CD4-positive, alpha-beta T cell treated with Interleukin-10 for 1 hour (primary cell): ENCODE results near the gene EPHA2.

Experiments used
- DNase-seq: peaks from one replicate; pipeline ENCODE4 v3.0.0-alpha.2; 2020

Gene EPHA2

DNA sequence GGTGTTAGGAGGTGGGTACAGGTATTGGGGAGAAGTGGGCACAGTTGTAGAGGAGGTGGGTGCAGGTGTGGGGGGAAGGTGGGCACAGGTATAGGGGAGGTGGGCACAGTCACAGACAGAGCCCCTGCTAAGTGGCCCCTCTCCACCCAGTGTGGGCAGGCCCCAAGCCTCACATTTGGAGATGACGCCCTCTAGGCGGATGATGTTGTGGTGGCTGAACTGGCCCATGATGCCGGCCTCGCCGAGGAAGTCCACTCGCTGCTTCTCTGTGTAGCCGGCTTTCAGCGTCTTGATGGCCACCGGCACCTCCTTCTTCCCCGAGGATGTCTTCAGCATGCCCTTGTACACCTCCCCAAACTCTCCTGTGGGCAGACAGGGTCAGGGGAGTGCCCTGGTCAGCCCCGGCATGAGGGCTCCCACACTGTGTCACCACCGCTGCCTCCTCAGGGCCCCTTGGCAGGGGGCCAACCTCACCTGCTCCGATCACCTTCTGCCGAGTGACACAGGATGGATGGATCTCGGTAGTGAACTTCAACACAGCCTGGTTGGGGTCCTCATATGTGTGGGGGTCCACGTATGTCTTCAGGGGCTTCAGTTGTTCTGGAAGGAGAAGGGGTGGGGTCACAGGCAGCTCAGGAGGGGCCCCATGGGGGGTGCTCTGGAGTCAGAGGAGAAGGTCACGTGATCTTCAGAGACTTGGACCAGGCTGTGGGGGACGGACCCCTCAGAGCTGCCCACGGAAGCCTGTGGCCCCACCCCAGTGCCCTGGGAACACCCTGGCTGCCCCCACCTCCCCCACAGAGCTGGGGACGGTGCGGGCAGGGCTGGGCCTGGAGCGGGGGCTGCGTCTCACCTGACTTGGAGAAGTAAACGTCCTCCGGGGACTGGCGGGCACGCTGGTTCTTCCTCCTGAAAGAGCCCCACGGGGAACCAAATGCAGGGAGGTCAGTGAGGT lies 22.6 kb downstream of the EPHA2 start:
- no peak for DNase-seq

GRCh38 chr1:16132325-16132785 lies 23.5 kb downstream of the EPHA2 start:
- DNase-seq: no peak

DNA sequence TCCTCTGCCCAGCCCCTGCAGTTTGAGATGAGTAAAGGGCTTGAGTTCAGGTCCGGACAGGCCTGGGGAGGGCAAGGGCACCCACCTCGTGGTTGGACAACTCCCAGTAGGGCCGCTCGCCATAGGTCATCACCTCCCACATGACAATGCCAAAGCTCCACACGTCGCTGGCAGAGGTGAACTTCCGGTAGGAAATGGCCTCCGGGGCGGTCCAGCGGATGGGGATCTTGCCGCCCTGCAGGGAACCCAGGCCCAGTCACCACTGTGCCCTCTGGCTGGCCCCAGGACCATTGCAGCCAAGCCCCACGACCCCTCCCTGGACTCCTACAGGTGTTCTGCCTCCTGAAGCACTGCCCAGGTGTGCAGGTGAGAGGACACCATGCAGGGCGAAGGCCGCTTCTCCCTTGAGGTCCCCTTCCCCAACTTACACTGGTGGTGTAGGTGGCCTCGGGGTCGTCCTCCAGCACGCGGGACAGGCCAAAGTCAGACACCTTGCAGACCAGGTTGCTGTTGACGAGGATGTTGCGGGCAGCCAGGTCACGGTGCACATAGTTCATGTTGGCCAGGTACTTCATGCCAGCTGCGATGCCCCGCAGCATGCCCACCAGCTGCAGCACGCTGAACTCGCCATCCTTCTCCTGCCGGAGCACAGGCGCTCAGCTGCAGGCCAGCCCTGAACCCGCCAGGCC lies 24.1 kb downstream of the EPHA2 start:
- DNase-seq: no peak

DNA sequence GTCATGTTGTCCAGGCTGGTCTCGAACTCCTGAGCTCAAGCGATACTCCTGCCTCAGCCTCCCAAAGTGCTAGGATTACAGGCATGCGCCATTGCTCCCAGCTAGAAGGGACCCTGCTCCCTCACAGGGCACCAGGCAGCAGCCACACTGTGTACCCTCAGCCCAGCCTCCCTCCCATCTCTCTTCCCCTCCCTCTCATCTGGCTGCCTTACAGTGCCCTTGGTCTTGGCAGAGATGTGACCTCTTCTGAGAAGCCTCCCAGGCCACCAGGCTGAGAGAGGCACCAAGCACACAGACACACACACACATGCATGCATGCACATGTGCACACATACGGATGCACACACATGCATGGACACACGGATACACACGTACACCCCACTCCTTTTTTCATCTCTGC lies 25.0 kb downstream of the EPHA2 start:
- no peak for DNase-seq

DNA sequence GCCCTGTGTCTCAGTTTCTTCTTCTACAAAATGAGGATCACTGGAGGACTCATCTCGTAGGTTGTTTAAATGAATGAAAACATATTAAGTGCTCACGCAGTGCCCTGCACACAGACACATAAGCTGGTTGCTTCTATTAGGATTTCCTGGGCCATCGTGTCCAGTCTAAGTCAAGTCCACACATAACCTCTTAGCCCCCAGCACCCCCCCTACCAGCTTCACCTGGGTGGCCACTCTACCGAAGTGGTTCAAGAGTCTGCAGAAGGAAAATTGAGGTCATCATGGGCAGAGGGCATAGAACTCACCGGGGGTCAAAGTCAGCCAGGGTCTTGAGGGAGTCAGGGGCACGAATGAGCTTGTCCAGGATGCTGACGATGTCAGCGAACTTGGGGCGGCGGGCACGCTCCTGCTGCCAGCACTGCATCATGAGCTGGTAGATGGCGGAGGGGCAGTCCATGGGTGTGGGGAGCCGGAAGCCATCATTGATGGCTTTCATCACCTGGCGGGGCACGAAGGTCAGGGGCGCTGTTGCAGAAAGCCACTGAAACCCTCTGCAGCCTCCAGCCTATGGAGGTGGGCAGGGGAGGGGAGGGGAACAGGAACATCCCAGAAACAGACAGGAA lies 25.8 kb downstream of the EPHA2 start:
- DNase-seq: no peak

DNA sequence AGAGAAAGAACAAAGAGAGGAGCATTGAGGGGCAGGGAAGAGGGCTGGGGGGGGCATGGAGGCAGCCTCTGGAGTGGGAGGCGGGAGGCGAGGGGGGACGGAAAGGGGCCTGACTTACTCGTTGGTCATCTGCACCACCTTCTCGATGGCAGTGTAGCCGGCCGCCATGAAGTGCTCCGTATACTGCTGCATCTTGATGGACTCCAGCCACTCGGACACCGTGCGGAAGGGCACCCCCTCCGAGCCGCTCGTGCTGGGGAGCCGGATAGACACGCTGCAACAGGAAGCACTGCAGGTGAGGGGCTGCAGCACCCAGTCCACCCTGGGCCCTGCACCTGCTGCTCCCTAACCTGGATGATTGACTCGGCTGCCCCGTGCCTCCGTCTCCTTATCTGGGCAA lies 26.6 kb downstream of the EPHA2 start:
- DNase-seq: no peak

DNA sequence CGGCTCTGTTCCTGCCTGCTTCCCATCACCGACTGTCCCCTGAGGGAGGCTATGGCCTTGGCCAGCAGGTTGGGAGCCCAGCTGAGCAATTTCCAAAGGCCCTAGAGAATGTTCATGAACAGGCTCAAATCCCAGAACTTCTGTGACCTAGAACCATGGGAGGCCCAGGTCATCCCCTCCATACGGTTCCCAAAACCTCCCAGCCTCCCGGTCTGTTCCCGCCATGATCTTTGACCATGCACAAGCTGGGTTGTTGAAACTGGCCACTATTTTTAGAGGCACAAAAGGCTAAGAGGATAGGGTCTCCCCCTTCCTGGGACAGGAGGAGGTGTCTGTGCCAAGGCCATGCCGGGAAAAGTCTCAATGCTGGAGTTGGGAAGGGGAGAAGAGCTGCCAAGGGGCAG lies 27.5 kb downstream of the EPHA2 start:
- DNase-seq: no peak

GRCh38 chr1:16127676-16128337 lies 28.1 kb downstream of the EPHA2 start:
- no peak for DNase-seq

DNA sequence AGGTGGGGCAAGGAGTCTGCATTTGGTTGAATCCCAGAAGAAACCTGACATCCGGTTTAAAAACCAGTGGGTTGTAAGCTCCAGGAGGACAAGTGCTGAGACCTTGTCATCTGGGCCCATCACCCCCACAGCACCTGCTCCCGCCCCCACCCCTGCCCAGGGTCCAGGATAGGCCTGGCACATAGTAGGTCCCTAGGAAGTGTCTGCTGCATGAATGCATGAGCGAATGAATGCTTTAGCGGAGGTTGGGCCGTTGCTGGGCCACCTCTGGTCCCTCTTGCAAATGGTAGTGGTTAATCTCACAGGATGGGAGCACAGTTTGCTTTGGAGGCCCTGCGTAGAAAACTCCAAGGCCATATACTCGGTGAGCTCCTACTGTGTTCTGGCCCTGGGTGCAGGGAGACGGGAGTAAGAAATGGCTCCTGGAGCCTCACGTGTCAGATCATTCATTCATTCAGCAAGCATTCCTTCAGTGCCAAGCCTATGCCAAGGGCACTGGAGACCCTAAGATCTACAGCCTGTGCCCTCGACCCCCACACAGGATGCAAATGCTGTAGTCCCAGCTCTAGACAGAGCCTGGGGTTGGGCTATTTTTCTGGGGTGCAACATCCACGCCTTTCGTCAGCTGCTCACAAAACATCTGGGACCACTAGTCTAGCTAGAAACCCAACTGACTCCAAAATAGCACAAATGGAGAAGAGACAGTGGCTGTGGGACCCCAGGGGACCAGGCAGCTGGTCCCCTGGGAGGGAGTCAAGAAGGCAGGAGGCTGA lies 28.9 kb downstream of the EPHA2 start:
- no peak for DNase-seq

DNA sequence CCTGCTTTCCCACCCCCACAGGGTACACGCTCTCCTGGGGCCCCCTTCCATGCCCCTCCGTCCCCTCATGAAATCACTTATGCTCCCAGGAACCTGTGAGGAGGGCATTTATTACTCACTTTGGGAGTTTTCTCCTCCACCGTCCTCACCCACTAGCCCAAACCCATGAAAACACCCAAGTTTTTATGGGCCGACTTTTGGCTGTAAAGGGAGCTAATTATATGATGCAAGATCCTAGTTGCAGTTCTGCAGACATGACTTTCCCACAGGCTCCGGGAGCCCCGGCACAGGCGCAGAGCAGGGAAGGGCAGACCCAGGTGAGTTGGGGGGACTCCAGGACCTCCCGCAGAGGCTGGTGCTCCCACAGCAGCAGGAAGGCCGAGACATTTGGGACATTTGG lies 29.7 kb downstream of the EPHA2 start:
- DNase-seq: no peak

DNA sequence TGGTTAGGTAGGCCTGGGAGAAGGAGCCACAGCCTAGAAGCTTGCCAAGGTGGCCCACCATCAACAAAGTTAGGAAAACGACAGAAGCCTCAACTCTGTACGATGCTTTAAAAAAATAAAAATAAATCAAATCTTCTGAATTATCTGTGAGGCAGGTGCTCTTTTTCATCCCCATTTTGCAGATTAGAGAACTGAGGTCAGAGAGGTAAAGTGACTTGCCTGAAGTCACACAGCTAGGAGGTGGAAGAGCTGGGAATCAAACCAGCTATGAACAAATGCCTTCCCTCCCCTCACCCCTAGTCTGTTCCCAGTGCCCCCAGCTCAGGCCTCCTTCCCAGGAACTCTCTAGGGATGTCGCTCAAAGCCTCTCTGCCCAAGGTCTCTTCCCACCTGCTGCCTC lies 30.4 kb downstream of the EPHA2 start:
- DNase-seq: no peak

GRCh38 chr1:16125088-16125470 lies 30.8 kb downstream of the EPHA2 start:
- no peak for DNase-seq

GRCh38 chr1:16124377-16125087 lies 31.3 kb downstream of the EPHA2 start:
- DNase-seq: no peak

DNA sequence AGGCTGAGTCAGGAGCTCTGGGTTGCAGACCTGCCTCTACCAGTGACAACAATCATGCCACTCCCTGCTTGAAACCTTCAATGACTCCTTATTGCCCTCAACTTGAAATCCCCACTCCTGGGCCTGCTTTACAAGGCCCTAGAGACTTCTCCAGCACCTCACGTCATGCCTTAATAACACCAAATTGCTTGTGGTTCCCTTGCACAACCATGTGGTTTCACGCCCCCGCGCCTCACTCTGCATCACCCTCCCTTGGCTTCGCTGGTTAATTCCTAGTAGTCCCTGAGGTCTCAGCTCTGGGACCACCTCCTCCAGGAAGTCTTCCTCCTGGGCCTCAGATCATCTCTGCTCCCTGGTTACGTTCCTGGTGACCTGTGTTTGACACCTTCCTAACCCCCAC lies 33.0 kb downstream of the EPHA2 start:
- DNase-seq: peak; percentile 42

DNA sequence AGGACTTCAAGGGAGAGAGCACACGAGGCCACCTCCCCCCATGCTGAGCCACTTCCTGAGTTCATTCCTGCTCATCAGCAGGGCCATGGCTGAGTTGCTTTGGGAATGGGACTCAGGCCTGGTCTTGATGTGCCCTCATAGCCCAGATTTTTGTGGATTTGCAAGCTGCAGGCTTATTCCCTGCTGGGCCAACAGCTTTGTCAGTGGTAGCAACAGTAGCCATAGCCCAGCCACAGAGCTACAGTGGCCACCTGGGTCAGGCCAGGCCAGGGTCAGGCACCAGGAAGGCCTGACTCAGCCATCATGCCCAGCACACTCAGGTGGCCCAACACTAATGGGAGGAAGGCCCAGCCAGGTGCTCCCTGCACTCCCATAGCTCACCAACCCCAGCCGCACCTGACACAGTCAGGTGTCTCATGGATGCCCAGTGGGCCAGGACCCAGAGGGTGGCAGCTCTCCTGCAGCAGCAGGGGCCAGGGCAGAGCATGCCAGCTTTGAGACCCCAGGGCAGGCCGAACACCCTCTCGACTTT lies 33.5 kb downstream of the EPHA2 start:
- DNase-seq: no peak

GRCh38 chr1:16120940-16121410 lies 34.9 kb downstream of the EPHA2 start:
- DNase-seq: no peak

DNA sequence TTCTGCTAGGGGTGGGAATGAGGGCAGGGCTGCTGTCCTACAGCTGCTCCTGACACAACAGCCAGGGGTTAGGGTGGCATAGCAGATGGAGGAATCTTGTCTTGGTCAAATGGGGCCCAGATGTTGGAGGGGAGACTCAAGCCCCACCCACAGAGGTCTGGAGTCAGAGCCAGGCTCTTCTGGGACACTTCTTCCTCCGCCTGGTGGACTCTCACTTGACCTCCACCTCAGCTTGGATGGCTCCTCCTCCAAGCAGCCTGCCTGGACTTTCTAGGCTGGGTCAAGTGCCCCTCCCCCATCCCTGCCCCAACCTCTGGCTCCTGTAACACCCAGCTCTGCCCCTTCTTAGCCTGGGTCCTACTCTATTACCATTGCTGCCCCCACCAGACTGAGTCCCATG lies 35.5 kb downstream of the EPHA2 start:
- no peak for DNase-seq

DNA sequence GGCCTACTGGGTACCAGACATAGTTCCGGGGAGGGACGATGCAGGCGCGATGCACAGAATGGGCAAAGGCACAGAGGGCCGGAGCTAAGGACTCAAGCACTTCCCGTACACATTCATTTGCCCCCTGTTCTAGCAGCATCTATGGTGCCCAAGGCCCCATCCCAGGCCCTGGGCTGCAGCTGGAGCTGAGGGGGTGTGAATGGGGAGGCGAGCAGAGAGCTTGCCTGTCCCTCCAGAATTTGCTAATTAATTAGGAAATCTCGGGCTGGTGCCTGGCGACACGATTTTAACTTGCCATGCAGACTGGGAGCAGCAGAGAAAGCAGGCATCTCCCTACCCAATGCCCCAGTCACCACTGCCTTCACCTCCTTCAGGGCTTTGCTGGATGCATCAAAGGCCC lies 35.9 kb downstream of the EPHA2 start:
- DNase-seq: no peak

DNA sequence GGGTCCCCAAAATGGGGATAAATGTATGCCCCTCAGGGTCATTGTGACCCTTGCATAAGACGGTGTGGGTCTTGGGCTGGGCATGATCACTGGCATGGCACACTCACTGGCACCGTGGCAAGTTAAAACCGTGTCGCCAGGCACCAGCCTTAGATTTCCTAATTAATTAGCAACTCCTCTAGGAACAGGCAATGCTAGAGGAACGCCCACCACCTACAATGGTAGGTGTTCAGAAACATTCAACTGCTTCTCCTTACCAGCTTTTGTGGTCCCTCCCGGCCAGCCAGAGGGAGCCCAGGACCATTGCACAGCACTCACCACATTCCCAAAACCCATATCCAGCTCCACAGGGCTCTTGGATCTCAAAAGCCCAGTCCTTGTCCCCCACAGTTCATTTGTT lies 36.4 kb downstream of the EPHA2 start:
- DNase-seq: no peak

- DNase-seq: no peak
Measured at GRCh38 chr1:16118706-16119105, 37.2 kb downstream of the EPHA2 start.

- DNase-seq: no peak
Measured at GRCh38 chr1:16117936-16118335, 37.9 kb downstream of the EPHA2 start.
